ENCODE measurements around the gene CLIC4.
"Not testable (repeated sequence)": the region's sequence is repeated elsewhere in the genome, so short reads cannot be mapped to it uniquely, and the experiment has no call there.

CLIC4 gene

GRCh38 chr1:24727501-24728216, 17.6 kb upstream of the CLIC4 start:
- intact Hi-C loops (cut with micrococcal nuclease): no loop called here
- H3K9me3 Mint-ChIP-seq: no peaks in the 10 kb centered on the region
- H3K4me1 Mint-ChIP-seq (ENCODE audit: low read depth): peaks cover 56% of the 10 kb centered on the region
- H3K4me3 Mint-ChIP-seq: peak overlapping the region; percentile 51
- H3K27ac Mint-ChIP-seq: peak overlapping the region; percentile 94
- no peaks in the 10 kb centered on the region for H3K36me3 Mint-ChIP-seq (ENCODE audit: low read depth)
- H3K27me3 Mint-ChIP-seq: peaks cover 10% of the 10 kb centered on the region

DNA sequence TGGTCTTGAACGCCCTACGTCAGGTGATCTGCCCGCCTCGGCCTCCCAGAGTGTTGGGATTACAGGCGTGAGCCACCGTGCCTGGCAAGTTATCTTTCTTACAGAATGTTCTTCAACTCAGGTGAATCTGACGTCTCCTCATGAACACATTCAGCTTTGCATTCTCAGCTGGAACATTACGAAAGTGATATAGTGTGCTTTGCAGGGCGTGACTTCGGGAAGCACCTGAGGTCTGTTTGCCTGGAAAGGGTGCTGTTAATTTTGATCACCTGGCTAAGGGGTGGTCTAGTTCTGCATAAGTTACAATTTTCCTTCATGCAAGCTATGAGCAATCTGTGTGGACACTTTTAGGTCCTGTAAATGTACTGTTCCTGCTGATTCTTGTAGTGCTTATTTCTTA, 16.3 kb upstream of the CLIC4 start:
- no peak overlapping the region for H3K4me3 Mint-ChIP-seq
- intact Hi-C loops (cut with micrococcal nuclease): no loop called here

DNA sequence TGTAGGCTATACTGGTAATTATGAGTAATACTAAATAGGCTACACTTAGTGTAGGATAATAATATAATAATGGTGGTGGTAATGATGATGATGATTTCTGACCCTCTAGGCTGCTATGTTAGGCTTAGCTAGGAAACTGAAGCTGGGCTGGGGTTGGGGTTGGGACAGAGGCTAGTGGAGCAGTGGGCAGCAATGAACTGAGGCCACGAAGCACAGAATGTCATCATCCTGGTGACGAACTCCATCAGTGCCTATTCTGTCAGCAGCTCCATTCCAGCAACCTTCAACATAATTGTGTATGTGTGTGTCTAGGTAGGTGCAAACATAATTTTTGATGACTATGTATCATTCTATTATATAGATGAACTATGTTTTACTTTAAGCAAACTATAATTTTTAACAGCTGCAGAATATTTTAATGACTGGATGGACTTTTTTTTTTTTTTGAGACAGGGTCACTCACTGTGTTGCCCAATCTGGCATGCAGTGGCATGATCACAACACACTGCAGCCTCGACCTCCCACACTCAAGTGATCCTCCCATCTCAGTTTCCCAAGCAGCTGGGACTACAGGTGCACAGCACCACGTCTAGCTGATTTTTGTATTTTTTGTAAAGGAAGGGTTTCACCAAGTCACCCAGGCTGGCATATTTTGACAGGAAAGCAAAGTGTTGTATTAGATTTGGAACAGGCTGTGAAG, 12.9 kb upstream of the CLIC4 start:
- Mint-ChIP-seq H3K4me3 (no peak overlapping the region), H3K4me1 (ENCODE audit: low read depth) (peaks cover 52% of the 10 kb centered on the region), H3K36me3 (ENCODE audit: low read depth) (no peaks in the 10 kb centered on the region), H3K27me3 (peaks cover 10% of the 10 kb centered on the region), H3K9me3 (no peaks in the 10 kb centered on the region), H3K27ac (peak overlapping the region; percentile 96)
- intact Hi-C loops (cut with micrococcal nuclease): no loop called here

More for the DNA sequence above, 16.3 kb upstream of the CLIC4 start:
- Mint-ChIP-seq H3K27me3 (peaks cover 10% of the 10 kb centered on the region), H3K4me1 (ENCODE audit: low read depth) (peaks cover 65% of the 10 kb centered on the region), H3K9me3 (no peaks in the 10 kb centered on the region), H3K27ac (no peak overlapping the region), H3K36me3 (ENCODE audit: low read depth) (no peaks in the 10 kb centered on the region)

GRCh38 chr1:24733342-24733741, 11.9 kb upstream of the CLIC4 start:
- Mint-ChIP-seq H3K4me3 (peak overlapping the region; percentile 62), H3K27ac (peak overlapping the region; percentile 96), H3K4me1 (ENCODE audit: low read depth) (peaks cover 45% of the 10 kb centered on the region), H3K27me3 (peaks cover 10% of the 10 kb centered on the region)
- H3K36me3 Mint-ChIP-seq (ENCODE audit: low read depth); intact Hi-C loops (cut with micrococcal nuclease); H3K9me3 Mint-ChIP-seq: not testable (repeated sequence)

- Mint-ChIP-seq H3K27me3 (peaks cover 3% of the 10 kb centered on the region), H3K9me3 (no peaks in the 10 kb centered on the region), H3K36me3 (ENCODE audit: low read depth) (no peaks in the 10 kb centered on the region), H3K4me1 (ENCODE audit: low read depth) (peaks cover 45% of the 10 kb centered on the region), H3K4me3 (no peak overlapping the region), H3K27ac (peak overlapping the region; percentile 83)
- intact Hi-C loops (cut with micrococcal nuclease): no loop called here
Observed at GRCh38 chr1:24735156-24735508, 10.1 kb upstream of the CLIC4 start.

GRCh38 chr1:24735509-24736375, 9.5 kb upstream of the CLIC4 start:
- Mint-ChIP-seq H3K27ac (peak overlapping the region; percentile 83), H3K9me3 (no peaks in the 10 kb centered on the region), H3K4me3 (no peak overlapping the region), H3K4me1 (ENCODE audit: low read depth) (peaks cover 40% of the 10 kb centered on the region), H3K27me3 (peaks cover 3% of the 10 kb centered on the region), H3K36me3 (ENCODE audit: low read depth) (no peaks in the 10 kb centered on the region)
- intact Hi-C loops (cut with micrococcal nuclease): no loop called here

GRCh38 chr1:24737368-24738117, 7.7 kb upstream of the CLIC4 start:
- Mint-ChIP-seq H3K36me3 (ENCODE audit: low read depth) (no peaks in the 10 kb centered on the region), H3K4me1 (ENCODE audit: low read depth) (peaks cover 41% of the 10 kb centered on the region), H3K9me3 (no peaks in the 10 kb centered on the region), H3K4me3 (no peak overlapping the region), H3K27me3 (no peaks in the 10 kb centered on the region), H3K27ac (peak overlapping the region; percentile 83)
- intact Hi-C loops (cut with micrococcal nuclease): no loop called here

DNA sequence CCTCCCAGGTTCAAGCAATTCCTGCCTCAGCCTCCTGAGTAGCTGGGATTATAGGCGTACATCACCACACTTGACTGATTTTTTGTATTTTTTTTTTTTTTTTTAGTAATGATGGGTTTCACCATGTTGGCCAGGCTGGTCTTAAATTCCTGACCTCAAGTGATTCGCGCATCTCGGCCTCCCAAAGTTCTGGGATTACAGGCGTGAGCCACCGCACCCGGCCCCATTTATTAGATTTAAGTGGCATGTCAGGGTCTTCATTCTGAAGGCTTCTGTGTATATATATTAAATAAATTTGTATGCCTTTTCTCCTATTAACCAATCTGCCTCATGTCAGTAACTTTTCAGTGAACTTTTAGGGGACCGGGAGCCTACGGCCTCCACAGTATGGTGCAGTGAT, 6.0 kb upstream of the CLIC4 start:
- no peaks in the 10 kb centered on the region for H3K9me3 Mint-ChIP-seq
- intact Hi-C loops (cut with micrococcal nuclease): no loop called here

GRCh38 chr1:24742090-24742938, 2.9 kb upstream of the CLIC4 start:
- H3K27me3 Mint-ChIP-seq: no peaks in the 10 kb centered on the region
- H3K4me3 Mint-ChIP-seq: no peak overlapping the region
- peaks cover 15% of the 10 kb centered on the region for H3K36me3 Mint-ChIP-seq (ENCODE audit: low read depth)
- H3K27ac Mint-ChIP-seq: peak overlapping the region; percentile 91
- H3K9me3 Mint-ChIP-seq: no peaks in the 10 kb centered on the region
- peaks cover 42% of the 10 kb centered on the region for H3K4me1 Mint-ChIP-seq (ENCODE audit: low read depth)
- intact Hi-C loops (cut with micrococcal nuclease): no loop called here

More for the DNA sequence above, 6.0 kb upstream of the CLIC4 start:
- Mint-ChIP-seq H3K27me3 (no peaks in the 10 kb centered on the region), H3K4me1 (ENCODE audit: low read depth) (peaks cover 48% of the 10 kb centered on the region), H3K27ac (no peak overlapping the region), H3K36me3 (ENCODE audit: low read depth) (no peaks in the 10 kb centered on the region), H3K4me3 (no peak overlapping the region)

DNA sequence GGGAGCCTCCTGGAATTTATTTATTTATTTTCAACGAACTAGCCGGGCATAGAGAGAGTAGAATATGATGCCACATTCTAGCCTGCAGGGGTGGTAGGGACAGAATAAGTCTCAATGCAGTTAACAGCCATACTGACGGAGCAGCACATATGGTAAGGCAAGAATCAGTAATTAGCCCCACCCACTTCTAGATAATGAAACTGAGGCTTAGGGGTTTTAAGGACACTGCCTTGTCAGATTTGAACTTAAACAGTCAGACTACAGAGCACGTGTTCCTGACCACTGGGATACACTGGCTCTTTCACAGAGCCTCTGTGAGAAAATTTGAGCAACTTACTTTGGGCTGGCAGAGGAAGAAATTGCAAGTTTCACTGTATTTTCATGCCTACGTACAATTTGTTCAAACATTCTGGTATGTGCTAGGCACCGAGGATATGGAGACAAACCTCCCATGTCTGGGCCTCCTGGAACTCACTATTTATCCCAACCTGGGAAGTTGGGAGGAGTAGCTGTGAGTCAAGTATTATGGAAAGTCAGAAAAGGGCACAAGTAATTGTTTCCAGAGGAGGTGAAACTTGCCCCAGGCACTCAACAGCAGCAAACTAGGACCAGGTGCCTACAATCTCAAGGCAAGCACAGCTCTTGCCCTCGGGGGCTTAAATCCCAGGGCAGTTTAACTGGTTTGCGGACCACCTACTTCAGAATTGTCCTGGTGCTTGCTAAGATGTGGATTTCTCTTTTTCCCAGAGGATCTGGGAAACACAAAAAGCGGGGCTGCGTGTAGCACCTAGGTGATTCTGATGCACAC, 1.6 kb upstream of the CLIC4 start:
- intact Hi-C loops (cut with micrococcal nuclease): no loop called here
- peak overlapping the region; percentile 91 for H3K27ac Mint-ChIP-seq

GRCh38 chr1:24745711-24746413, 615 bp downstream of the CLIC4 start:
- intact Hi-C loops (cut with micrococcal nuclease): loop anchor here (2.0 to 5.0 kb wide), 4 partner anchors 17 to 104 kb away; partner anchors contain the start of gene SRRM1
- no peaks in the 10 kb centered on the region for H3K27me3 Mint-ChIP-seq
- no peaks in the 10 kb centered on the region for H3K9me3 Mint-ChIP-seq
- peaks cover 73% of the 10 kb centered on the region for H3K4me1 Mint-ChIP-seq (ENCODE audit: low read depth)
- peak overlapping the region; percentile 85 for H3K4me3 Mint-ChIP-seq
- peaks cover 34% of the 10 kb centered on the region for H3K36me3 Mint-ChIP-seq (ENCODE audit: low read depth)
- peak overlapping the region; percentile 91 for H3K27ac Mint-ChIP-seq

More for the DNA sequence above, 1.6 kb upstream of the CLIC4 start:
- Mint-ChIP-seq H3K27me3 (no peaks in the 10 kb centered on the region), H3K36me3 (ENCODE audit: low read depth) (peaks cover 17% of the 10 kb centered on the region), H3K4me3 (peak overlapping the region; percentile 7), H3K4me1 (ENCODE audit: low read depth) (peaks cover 55% of the 10 kb centered on the region), H3K9me3 (no peaks in the 10 kb centered on the region)

Data from dendritic cell treated with granulocyte-macrophage colony-stimulating factor and Interleukin-4, amounts not matched to agents 40 ng/mL and 50 ng/mL, for 4 days (primary cell).